Germinal center (tissue), 1 donor: ENCODE measurements around the gene DNAJC28.
"Not testable (repeated sequence)": the region's sequence is repeated elsewhere in the genome, so short reads cannot be mapped to it uniquely, and the experiment has no call there.

ENCODE experiments used
- DNase-seq: peaks from one replicate; pipeline ENCODE4 v3.0.0; 2012; ENCODE audit warnings: mixed read lengths, low spot score

The DNAJC28 gene, protein sequence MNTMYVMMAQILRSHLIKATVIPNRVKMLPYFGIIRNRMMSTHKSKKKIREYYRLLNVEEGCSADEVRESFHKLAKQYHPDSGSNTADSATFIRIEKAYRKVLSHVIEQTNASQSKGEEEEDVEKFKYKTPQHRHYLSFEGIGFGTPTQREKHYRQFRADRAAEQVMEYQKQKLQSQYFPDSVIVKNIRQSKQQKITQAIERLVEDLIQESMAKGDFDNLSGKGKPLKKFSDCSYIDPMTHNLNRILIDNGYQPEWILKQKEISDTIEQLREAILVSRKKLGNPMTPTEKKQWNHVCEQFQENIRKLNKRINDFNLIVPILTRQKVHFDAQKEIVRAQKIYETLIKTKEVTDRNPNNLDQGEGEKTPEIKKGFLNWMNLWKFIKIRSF

DNA sequence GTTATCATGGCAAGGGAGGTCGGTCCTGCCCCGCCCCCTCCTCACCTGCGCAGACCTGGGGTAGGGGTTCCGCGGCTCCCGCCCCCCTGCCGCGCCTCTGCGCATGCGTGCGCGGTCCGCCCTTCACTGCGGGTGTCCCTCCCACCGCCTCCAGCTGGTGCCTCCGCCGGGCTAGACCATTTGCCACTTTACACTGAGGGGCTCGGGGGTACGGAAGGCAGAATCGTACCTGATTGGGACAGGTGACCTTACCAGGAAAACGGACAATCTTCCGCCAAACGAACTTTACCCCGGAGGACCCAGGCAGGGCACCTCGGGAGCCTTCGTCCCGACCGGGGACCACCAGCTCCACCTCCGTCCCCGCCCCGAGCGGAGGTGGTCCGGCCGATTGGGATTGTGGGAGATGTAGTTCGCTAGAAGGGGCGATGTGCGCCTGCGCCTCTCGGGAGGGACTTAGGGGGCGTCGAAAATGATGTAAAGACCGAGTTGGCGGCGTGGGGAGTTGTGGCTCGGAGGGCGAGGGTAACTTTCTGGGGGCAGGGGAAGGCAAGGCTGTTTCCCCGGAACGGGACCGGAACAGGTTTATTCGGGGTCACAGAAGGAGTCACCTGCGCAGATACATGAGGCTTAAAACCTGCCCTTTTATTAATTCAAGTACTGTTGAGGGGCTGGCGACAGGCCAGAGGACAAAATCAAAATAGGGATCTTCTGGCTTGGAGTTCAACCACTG lies at the start of gene DNAJC28:
Gene DNAJC28, minus strand, starts transcription at position 344 of the 730 bp plus-strand sequence. CDS start 2,323 bp downstream, outside the sequence.
- peak; percentile 93 for DNase-seq

DNA sequence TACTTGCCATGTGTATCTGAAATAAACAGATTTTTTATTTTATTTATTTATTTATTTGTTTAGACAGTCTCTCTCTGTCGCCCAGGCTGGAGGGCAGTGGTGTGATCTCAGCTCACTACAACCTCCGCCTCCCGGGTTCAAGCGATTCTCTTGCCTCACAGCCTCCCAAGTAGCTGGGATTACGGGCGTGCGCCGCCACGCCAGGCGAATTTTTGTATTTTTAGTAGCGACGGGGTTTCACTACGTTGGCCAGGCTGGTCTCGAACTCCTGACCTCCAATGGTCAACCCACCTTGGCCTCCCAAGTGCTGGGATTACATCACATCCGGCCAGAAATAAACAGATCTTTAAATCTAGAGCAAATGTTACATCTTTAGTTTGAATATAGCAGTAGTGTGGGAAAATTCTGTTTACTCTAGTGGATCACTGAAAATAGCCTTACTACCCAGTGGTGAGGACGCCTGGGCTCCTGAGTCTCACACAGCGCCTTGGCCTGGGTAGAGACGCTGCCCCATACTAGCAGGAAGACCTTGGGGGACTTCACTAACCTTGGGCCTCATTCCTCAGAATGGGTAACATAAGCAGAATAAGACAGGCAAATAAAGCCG lies 49.7 kb upstream of the DNAJC28 start:
- DNase-seq, result peak; percentile 26

DNA sequence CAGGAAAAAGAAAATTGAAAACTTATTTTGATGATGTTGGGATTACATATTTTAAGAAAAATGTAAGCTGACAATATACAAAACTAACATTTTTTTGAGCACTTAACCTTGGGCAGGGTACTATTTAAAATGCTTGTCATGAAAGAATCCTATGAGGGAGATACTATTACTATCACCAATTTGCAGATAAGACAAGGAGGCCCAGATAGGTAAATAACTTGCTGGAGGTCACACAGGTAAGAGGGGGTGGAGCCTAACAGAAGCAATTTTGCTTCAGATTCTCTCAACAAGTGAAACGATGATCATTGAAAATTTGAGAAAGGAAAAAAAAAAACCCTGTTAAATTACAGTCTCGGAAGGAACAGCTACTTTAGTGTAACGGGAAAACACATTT lies 49.2 kb upstream of the DNAJC28 start:
- no peak for DNase-seq

DNA sequence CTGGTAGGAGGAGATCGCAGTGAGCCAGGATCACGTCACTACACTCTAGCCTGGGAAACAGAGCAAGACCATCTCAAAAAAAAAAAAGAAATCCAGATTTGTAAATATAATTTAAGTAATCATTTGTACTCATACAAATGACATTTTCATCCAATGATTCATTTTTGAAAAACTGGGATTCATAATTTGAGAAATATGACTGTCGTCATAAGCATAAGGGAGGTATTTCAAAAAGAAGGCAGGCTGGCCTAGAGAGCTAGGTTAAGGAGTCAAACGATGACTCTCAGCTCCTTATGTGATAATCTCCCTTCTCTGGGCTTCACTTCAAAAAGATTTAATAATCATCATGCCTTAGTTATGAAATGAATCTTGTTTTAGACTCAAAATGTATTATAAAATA lies 48.1 kb upstream of the DNAJC28 start:
- DNase-seq, result no peak

DNA sequence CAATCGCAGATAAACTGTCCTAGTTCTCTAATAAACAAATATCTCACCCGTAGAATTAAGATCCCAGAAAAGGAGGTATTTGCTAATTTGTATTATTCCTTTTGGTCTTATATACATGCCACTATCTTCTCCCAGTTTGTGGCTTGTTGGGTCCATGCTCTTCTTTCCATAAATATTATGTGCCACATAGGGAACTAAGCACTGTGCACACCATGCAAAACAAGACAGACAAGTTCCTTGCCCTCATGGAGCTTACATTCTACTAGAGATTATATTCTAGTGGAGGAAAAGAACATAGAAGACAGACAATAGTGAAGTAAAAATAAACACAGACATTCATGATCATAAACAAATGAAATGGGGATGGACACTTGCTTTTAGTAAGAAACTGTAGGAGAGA lies 45.7 kb upstream of the DNAJC28 start:
- DNase-seq, result no peak

DNA sequence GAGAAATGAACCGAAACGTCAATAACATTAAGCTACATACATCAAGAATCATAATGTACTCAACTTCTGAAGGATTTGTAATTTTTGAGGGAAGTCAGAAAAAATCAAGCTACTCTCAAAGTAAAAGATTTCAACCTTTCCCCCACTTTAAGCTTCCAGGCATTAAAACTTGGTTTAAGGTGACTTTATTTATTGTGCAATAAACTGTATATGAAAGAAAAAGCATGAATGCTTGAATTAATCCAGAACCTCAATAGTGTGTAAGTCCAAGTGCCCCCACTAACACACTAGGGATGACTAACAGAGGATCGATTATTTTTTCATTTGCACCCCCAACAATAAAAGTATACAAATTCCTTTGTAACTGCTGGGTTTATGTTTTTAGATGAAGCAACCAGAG lies 39.5 kb upstream of the DNAJC28 start:
- DNase-seq, result no peak

DNA sequence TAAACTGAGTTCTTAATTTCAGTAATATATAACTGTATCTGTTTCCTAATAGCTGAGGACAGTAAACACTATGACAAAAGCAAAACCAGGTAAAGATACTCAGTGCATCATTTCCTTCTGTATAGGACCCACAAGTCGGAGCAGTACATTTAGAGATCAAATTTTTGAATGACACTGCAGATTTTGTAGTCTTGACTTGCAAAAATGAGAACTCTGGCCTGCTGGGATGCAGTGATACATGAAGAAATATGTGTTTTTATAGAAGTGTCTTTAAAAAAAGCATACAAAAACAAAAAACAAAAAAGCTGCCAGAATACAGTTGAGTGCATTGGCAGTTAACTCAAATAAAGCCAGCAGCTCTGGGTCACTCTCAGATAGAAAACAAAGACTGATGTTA lies 31.4 kb upstream of the DNAJC28 start:
- no peak for DNase-seq

DNA sequence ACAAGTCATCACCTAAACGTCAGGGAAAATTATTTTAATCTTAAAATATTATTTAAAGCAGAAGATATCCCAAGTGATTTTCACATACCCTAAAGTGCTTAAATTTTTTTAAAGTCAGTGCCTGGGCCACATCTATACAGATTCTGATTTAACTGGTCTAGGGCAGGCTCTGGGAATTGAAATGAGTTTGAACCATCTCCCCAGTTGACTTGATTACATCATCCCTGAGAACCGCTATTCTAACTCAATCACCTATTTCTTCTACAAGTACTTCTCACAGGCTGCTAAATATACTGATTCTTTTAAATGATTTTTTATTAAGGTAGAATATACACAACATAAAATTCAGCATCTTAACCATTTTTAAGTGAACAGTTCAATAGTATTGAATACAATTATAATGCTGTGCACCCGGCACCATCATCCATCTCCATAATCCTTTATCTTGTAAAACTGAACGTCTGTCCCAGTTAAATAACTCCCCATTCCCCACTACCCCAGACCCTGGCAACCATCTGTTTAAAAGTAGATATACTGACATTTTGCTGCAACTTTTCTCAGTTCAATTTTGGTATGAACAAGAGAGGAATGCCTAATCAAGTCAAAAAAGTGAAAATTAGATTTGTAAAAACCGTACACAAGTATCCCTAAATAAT lies 30.9 kb upstream of the DNAJC28 start:
- DNase-seq, result no peak

DNA sequence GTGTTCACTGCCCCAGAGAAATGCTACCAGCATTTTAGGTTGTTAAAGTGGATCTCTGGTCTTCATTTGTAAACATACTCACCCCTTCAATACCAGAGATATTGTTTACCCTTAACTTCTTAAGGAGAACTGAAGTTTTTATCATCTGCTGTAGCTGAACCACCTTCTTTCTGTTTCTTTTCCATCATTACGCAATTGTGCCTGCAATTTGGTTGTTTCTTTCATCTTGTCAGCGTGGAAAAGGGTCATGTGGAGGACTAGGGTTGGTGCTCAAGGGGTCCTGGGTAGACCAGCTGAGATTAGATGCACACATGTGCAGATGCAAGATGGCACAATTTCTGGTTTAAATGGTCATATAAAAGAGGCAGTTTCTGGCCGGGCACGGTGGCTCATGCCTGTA lies 27.4 kb upstream of the DNAJC28 start:
- DNase-seq, result no peak

DNA sequence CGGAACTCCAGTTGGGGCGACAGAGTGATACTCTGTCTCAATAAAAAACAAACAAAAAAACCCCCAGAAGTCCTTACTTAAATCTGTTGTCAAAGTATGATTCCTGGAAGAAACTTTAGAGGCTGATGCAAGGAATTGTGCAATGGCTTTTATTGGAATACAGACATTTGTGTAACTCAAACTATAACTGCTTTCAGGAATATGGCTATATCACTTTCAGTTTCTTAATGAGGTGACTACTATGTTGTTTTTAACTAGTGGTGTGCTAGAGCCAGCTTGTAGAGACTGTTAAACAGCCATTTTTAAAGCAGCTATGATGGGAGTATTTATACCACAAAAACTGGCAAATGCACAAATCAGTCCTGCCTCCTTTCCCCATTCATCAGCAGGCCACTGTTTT lies 22.7 kb upstream of the DNAJC28 start:
- no peak for DNase-seq

DNA sequence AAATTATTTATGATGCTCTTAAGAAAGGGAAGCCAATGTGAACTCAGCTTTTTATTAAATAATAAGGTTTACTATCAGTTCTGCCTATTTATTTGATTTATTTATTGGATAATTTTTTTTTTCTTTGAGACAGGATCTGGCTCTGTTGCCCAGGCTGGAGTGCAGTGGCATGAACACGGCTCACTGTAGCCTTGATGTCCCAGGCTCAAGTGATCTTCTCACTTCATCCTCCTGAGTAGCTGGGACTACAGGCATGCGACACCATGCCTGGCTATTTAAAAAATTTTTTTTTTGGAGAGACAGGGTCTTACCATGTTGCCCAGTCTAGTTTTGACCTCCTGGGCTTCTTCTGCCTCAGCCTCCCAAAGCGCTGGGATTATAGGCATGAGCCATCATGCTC lies 21.0 kb upstream of the DNAJC28 start:
- DNase-seq, result no peak

DNA sequence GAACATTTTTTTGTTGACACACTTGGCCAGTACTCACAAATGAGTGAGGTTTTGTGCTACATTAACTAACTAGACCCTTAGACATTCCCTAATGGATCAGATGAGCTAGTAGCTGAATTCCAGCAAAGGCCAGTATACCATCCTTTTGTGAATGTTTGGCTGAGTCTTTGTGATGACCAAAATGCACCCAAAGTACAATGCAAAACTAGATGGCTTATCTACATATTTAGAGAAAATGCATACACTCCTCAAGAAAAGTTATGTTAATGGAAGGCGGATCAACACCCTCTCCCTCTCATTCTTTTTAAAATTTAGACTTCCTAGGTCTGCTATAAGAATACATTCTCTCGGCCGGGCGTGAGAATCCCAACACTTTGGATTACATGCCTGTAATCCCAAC lies 20.1 kb upstream of the DNAJC28 start:
- DNase-seq, result no peak

DNA sequence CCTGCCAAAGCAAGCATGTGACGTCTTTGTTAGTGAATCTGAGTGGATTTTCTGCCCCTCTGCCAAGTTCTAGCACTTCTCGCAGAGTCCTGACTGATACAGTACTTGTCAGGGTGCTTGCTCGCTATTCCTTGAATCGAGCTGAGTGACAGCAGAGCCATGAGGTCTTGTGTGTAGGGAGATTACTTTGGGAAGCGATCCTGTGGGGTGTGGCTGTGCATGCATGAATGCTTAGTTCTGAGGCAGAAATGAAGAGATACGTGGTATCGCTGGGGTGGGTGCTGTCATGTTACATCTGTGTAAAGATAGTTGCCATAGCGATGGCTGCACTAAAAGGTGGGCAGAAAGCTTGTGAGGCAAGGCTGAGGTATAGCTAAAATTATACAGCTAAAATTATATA lies 19.3 kb upstream of the DNAJC28 start:
- no peak for DNase-seq

DNA sequence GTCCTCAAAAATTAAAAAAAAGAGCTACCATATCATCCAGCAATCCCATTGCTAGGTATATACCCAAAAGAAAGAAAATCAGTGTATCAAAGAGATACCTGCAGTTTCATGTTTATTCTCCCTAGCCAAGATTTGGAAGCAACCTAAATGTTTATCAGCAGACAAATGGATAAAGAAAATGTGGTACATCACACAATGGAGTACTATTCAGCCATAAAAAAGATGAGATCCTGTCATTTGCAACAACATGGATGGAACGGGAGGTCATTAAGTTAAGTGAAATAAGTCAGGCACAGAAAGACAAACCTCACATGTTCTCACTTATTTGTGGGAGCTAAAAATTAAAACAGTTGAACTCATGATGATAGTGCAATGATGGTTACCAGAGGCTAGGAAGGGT lies 15.5 kb upstream of the DNAJC28 start:
- DNase-seq, result not testable (repeated sequence)

DNA sequence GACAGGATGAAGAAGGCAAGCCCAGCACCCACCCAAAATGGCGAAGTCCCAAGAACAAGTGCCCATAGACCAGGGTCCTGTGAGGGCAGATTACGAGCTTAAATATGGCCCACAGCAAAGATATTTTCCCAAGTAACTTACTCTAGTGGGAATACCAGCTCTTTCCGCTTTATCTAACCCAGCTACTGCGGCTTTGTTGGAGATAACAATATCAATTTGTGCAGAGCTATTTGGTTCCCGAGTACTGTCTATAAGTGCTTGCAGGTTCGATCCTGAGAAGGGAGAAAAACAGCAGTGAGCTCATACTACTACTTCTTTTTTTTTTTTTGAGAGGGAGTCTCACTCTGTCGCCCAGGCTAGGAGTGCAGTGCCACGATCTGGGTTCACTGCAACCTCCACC lies 14.3 kb upstream of the DNAJC28 start:
- no peak for DNase-seq

DNA sequence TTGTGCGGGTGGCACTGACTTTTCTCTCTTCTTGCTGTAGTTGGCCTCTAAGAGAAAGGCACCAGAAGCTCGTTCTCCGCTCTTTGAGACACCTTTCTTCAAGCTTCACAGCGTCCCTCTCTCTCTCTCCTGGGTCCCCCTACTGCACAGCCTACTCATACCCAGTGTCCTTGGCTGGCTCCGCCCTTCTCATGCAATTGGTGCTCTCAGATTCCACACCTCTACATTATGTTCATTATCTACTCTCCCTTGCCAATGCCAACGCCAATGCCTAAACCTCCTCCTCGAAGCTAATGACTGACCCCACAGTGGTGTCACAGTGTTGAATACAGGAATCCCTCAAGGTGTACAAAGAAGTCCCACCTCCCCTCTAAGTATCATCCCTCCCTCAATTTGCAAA lies 4.8 kb upstream of the DNAJC28 start:
- DNase-seq, result no peak

DNA sequence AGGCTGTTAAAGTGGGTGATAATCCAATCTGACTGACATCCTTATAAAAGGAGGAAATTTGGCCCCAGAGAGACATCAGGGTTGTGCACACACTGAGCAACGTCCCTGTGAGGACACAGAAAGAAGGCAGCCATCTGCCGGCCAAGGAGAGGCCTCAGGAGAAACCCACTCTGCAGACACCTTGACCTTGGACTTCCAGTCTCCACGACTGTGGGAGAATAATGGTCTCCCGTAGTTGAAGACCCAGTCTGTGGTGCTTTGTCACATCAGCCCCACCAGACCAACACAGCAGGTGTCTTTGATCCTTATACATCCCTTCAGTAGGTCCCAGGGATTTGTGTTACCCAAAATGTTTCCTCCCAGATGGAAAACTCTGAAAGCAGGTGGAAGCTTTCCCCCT lies 4.2 kb upstream of the DNAJC28 start:
- DNase-seq, result no peak

DNA sequence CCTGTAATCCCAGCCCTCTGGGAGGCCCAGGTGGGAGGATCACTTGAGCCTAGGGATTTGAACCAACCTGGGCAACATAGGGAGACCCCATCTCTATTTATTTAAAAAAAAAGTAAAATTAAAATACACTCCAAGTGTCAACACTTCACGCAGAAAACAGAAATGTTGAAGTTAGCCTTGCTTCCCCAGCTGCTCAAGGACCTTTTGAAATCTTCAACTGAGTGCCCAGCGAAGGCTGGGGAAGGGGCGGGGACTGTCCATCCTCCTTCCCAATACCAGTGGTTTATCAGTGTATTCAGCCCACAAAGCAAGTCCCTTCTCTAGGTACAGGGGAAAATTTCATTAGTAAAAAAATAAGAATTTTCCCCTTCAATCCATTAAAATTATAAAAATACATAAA lies 2.2 kb upstream of the DNAJC28 start:
- DNase-seq, result no peak

DNA sequence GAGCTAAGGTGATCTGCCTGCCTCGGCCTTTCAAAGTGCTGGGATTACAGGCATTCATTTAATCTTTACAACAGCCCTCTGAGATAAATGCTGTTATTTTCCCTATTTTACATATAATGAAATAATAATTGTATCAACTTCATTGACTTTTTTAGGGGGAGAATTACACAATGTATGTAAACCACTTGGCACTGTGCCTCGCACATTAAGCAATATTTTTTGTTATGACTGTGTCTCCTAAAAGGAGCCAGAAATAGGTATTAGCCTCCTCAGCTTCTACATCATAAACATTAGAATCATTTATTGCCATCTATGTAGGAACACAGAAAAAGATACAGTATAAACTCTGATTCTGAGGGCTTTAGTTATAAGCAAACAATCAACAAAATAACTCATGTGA lies 1.1 kb upstream of the DNAJC28 start:
- DNase-seq, result no peak

DNA sequence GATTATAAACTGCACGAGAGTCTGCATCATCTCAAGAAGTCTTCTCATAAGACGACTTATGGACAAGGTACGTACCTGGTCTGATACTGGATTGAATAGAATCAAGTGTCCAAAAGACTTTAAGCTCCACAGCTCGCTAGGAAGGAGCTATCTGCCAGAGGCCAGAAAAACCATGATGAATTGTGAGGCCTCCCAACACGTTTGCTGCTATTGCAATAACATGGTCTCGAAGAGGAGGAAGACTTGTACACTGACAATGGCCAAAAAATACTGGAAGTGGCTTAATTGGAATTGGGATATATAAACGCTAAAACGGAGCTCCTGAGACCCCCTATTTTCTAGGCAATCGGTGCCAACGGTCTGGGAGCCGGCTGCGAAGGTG lies 534 bp downstream of the DNAJC28 start:
- DNase-seq, result no peak

DNA sequence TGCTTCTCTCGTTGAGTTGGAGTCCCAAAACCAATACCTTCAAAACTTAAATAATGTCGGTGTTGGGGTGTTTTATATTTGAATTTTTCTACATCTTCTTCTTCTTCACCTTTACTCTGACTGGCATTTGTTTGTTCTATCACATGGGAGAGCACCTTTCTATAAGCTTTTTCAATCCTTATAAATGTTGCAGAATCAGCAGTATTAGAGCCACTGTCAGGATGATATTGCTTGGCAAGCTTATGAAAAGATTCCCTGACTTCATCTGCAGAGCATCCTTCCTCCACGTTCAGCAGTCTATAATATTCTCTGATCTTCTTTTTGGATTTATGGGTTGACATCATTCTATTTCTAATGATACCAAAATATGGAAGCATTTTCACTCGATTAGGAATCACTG lies 2.6 kb downstream of the DNAJC28 start:
- DNase-seq, result no peak

DNA sequence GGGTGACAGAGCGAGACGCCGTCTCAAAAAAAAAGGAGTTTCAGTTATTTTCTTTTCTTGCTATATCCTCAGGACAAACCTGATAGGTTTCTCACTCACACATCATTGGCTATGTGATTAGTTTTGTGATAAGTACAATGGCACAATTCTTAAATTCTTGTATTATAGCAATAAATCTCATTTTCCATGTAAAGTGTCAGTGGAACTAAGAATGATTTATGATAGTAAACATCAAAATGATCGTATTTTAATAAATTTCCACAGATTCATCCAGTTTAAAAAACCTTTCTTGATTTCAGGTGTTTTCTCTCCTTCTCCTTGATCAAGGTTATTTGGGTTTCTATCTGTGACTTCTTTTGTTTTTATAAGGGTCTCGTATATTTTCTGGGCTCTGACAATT lies 3.5 kb downstream of the DNAJC28 start:
- no peak for DNase-seq
